CD4-positive, alpha-beta memory T cell (primary cell): Measurements from ENCODE around the gene SPAG6. TPM values are rescaled to one million over a fixed set of nuclear protein-coding genes. Genes with fewer than 3 reads are reported as not detected.

Source experiments
- CTCF ChIA-PET: fragments of 350-600 bp; sonication (Branson Sonifier 250); formaldehyde crosslinking; loops from one replicate; lab custom pipeline; 2021; ENCODE audit warnings: inconsistent platforms; ENCODE audit not compliant: partially characterized antibody; lab: Charles Lee
- POLR2A ChIA-PET: fragments of 350-600 bp; sonication (Branson Sonifier 250); formaldehyde crosslinking; loops from one replicate; lab custom pipeline; 2021; ENCODE audit not compliant: partially characterized antibody; lab: Charles Lee
- DNase-seq, 5 donors: peaks; one replicate each; pipeline versions ENCODE4 v3.0.0 to v3.0.0-alpha.2; 2020 to 2022; ENCODE audit warnings: mixed read lengths in 1 of 5
- H3K27ac ChIP-seq: one replicate; pipeline ENCODE4 v1.7.0; 2013; ENCODE audit warnings: low read depth, low read length
- H3K27me3 ChIP-seq: 2 replicates; pipeline ENCODE4 v1.7.0; 2013; ENCODE audit warnings: mild to moderate bottlenecking, low read length, moderate library complexity; ENCODE audit not compliant: insufficient read depth
- H3K36me3 ChIP-seq: 2 replicates; pipeline ENCODE4 v1.7.0; 2013; ENCODE audit warnings: mild to moderate bottlenecking, low read length, moderate library complexity; ENCODE audit not compliant: insufficient read depth
- H3K4me1 ChIP-seq: 2 replicates; pipeline ENCODE4 v1.7.0; 2013; ENCODE audit warnings: mild to moderate bottlenecking, low read length, moderate library complexity; ENCODE audit not compliant: insufficient read depth
- H3K4me3 ChIP-seq, 2 donors: one replicate each; pipeline ENCODE4 v1.7.0; 2013; ENCODE audit warnings: low read length in 2 of 2, mild to moderate bottlenecking in 1 of 2
- H3K9me3 ChIP-seq, 2 donors: one replicate each; pipeline ENCODE4 v1.7.0; 2013; ENCODE audit warnings: low read length in 2 of 2, control low read depth in 1 of 2; ENCODE audit not compliant: control insufficient read depth in 1 of 2
- H3K27ac Mint-ChIP-seq, 7 donors: one replicate each; pipeline ENCODE4 v1.8.0; 2020 to 2021; ENCODE audit warnings: mixed read lengths in 7 of 7, mild to moderate bottlenecking in 6 of 7, inconsistent platforms in 3 of 7, moderate library complexity in 3 of 7
- H3K27me3 Mint-ChIP-seq, 2 donors: one replicate each; pipeline ENCODE4 v1.8.0; 2020 to 2021; ENCODE audit warnings: mixed read lengths in 2 of 2
- H3K36me3 Mint-ChIP-seq, 2 donors: one replicate each; pipeline ENCODE4 v1.8.0; 2020 to 2021; ENCODE audit warnings: mixed read lengths in 2 of 2, inconsistent platforms in 1 of 2, mild to moderate bottlenecking in 1 of 2
- H3K4me1 Mint-ChIP-seq, 4 donors: one replicate each; pipeline ENCODE4 v1.8.0; 2020 to 2021; ENCODE audit warnings: mixed read lengths in 4 of 4, mild to moderate bottlenecking in 1 of 4
- H3K4me3 Mint-ChIP-seq, 8 donors: one replicate each; pipeline ENCODE4 v1.8.0; 2020 to 2021; ENCODE audit warnings: mixed read lengths in 8 of 8, mild to moderate bottlenecking in 7 of 8, moderate library complexity in 6 of 8, inconsistent platforms in 3 of 8
- H3K9me3 Mint-ChIP-seq, 8 donors: one replicate each; pipeline ENCODE4 v1.8.0; 2020 to 2021; ENCODE audit warnings: mixed read lengths in 8 of 8, mild to moderate bottlenecking in 5 of 8, inconsistent platforms in 3 of 8, moderate library complexity in 1 of 8
- intact Hi-C: fragments of 100-400 bp; cut with micrococcal nuclease; formaldehyde crosslinking; loops from one replicate; pipeline ENCODE4 v1.15.1; 2023
- polyA plus RNA-seq, 2 donors: library from polyadenylated mRNA; unstranded; fragments of 300-500 nt; fragmentation: Illumina TruSeq; gene quantifications; one replicate each; pipeline ENCODE4 v1.2.3, GENCODE V29; 2021
- total RNA-seq, 2 experiments: library from RNA; stranded (reverse); gene quantifications; one replicate each; pipeline ENCODE4 v1.2.3, GENCODE V29; 2021

The SPAG6 gene
- total and polyA plus RNA-seq, 4 experiments from 2014 or later: not detected

GRCh38 chr10:22338931-22339330 is 6.4 kb upstream of the SPAG6 start:
- peaks cover 42% of the 10 kb centered on the region for H3K4me1 ChIP-seq
- DNase-seq: no peak
- H3K4me3 ChIP-seq: no peak overlapping the region
- Mint-ChIP-seq H3K4me3 (peak overlapping the region in 2 of 8 donors; percentile 10 to 41), H3K36me3 (peaks cover 0 to 13% of the 10 kb centered on the region in 2 donors), H3K4me1 (peaks cover 10 to 44% (median 20%) of the 10 kb centered on the region in 4 donors), H3K27ac (peak overlapping the region in 3 of 7 donors; percentile 35 to 94 (median 57)), H3K9me3 (peaks cover 0 to 27% (median 7%) of the 10 kb centered on the region in 8 donors), H3K27me3 (peaks cover 38 to 53% of the 10 kb centered on the region in 2 donors)
- no peak overlapping the region for H3K27ac ChIP-seq
- CTCF ChIA-PET: interaction anchor here (1.1 kb wide), 1 partner anchor 24 kb away, joined by 3 read pairs; no protein-coding TSS in a partner anchor
- peaks cover 74% of the 10 kb centered on the region for H3K27me3 ChIP-seq
- H3K9me3 ChIP-seq: no peaks in the 10 kb centered on the region
- POLR2A ChIA-PET: interaction anchor here (0.9 to 1.6 kb wide), 3 partner anchors 11 to 818 kb away, joined by 3 to 4 read pairs (median 4); no protein-coding TSS in a partner anchor
- intact Hi-C loops: no loop called here
- no peaks in the 10 kb centered on the region for H3K36me3 ChIP-seq

- POLR2A ChIA-PET: interaction anchor here (0.6 to 2.3 kb wide), 17 partner anchors 8 to 1100 kb away, joined by 3 to 15 read pairs (median 4); partner anchors contain the start of gene DNAJC1
- Histone ChIP-seq H3K27me3 (peaks cover 83% of the 10 kb centered on the region), H3K9me3 (no peaks in the 10 kb centered on the region), H3K27ac (peak overlapping the region; percentile 40), H3K4me3 (peak overlapping the region in 1 of 2 donors; percentile 52), H3K4me1 (peaks cover 37% of the 10 kb centered on the region), H3K36me3 (no peaks in the 10 kb centered on the region)
- peaks cover 0 to 13% of the 10 kb centered on the region in 2 donors for H3K36me3 Mint-ChIP-seq
- H3K4me3 Mint-ChIP-seq: peak overlapping the region; percentile 87 to 97 (median 90)
- peaks cover 12 to 50% (median 25%) of the 10 kb centered on the region in 4 donors for H3K4me1 Mint-ChIP-seq
- peak overlapping the region; percentile 86 to 97 (median 93) for H3K27ac Mint-ChIP-seq
- CTCF ChIA-PET: interaction anchor here (0.6 to 1.2 kb wide), 4 partner anchors 8 to 844 kb away, joined by 3 to 4 read pairs (median 4); no protein-coding TSS in a partner anchor
- DNase-seq: no peak
- H3K27me3 Mint-ChIP-seq: peaks cover 47 to 62% of the 10 kb centered on the region in 2 donors
- peaks cover 0 to 34% (median 14%) of the 10 kb centered on the region in 8 donors for H3K9me3 Mint-ChIP-seq
- intact Hi-C loops: loop anchor here (2.0 to 5.0 kb wide), 3 partner anchors 19 to 137 kb away; partner anchors contain the start of gene BMI1
Observed at GRCh38 chr10:22339761-22340328, 5.5 kb upstream of the SPAG6 start.

GRCh38 chr10:22340329-22341189 is 4.7 kb upstream of the SPAG6 start:
- H3K27me3 Mint-ChIP-seq: peaks cover 45 to 61% of the 10 kb centered on the region in 2 donors
- ChIA-PET POLR2A (interaction anchor here (0.7 to 2.3 kb wide), 16 partner anchors 8 to 1099 kb away, joined by 3 to 15 read pairs (median 4); partner anchors contain the start of gene DNAJC1), CTCF (interaction anchor here (0.6 to 1.2 kb wide), 5 partner anchors 9 to 845 kb away, joined by 3 to 4 read pairs (median 3); partner anchors contain the start of gene COMMD3)
- Histone ChIP-seq H3K9me3 (no peaks in the 10 kb centered on the region), H3K27ac (peak overlapping the region; percentile 40), H3K36me3 (no peaks in the 10 kb centered on the region), H3K4me1 (peaks cover 30% of the 10 kb centered on the region), H3K4me3 (peak overlapping the region in 1 of 2 donors; percentile 52), H3K27me3 (peaks cover 89% of the 10 kb centered on the region)
- intact Hi-C loops: loop anchor here (2.0 to 5.0 kb wide), 3 partner anchors 20 to 137 kb away; partner anchors contain the start of gene BMI1
- H3K4me3 Mint-ChIP-seq: peak overlapping the region; percentile 87 to 97 (median 90)
- peaks cover 0 to 31% (median 12%) of the 10 kb centered on the region in 8 donors for H3K9me3 Mint-ChIP-seq
- peaks cover 9 to 45% (median 23%) of the 10 kb centered on the region in 4 donors for H3K4me1 Mint-ChIP-seq
- H3K27ac Mint-ChIP-seq: peak overlapping the region; percentile 86 to 97 (median 93)
- peaks cover 0 to 9% of the 10 kb centered on the region in 2 donors for H3K36me3 Mint-ChIP-seq
- DNase-seq: peak; percentile 70 to 77 (median 74)

- POLR2A ChIA-PET: interaction anchor here (1.1 to 2.3 kb wide), 7 partner anchors 9 to 338 kb away, joined by 3 to 15 read pairs (median 6); partner anchors contain the start of gene DNAJC1
- Histone ChIP-seq H3K36me3 (no peaks in the 10 kb centered on the region), H3K27ac (no peak overlapping the region), H3K27me3 (peaks cover 90% of the 10 kb centered on the region), H3K9me3 (no peaks in the 10 kb centered on the region), H3K4me1 (peaks cover 22% of the 10 kb centered on the region), H3K4me3 (peak overlapping the region in 1 of 2 donors; percentile 52)
- Mint-ChIP-seq H3K36me3 (peaks cover 0 to 10% of the 10 kb centered on the region in 2 donors), H3K9me3 (peaks cover 0 to 38% (median 18%) of the 10 kb centered on the region in 8 donors), H3K4me1 (peaks cover 9 to 48% (median 23%) of the 10 kb centered on the region in 4 donors), H3K27me3 (peaks cover 52 to 67% of the 10 kb centered on the region in 2 donors), H3K4me3 (peak overlapping the region; percentile 45 to 82 (median 74)), H3K27ac (peak overlapping the region in 4 of 7 donors; percentile 36 to 76 (median 64))
- CTCF ChIA-PET: interaction anchor here (1.2 kb wide), 1 partner anchor 25 kb away, joined by 3 read pairs; the partner anchor contains the start of gene COMMD3
- intact Hi-C loops: loop anchor here (2.0 to 5.0 kb wide), 3 partner anchors 21 to 136 kb away; partner anchors contain the start of gene BMI1
- peak in 2 of 5 donors; percentile 45 to 46 for DNase-seq
Observed at GRCh38 chr10:22341190-22341925, 3.9 kb upstream of the SPAG6 start.

GRCh38 chr10:22341926-22342196 is 3.4 kb upstream of the SPAG6 start:
- Histone ChIP-seq H3K9me3 (no peaks in the 10 kb centered on the region), H3K36me3 (no peaks in the 10 kb centered on the region), H3K4me1 (peaks cover 17% of the 10 kb centered on the region), H3K27ac (no peak overlapping the region), H3K27me3 (peaks cover 87% of the 10 kb centered on the region), H3K4me3 (no peak overlapping the region)
- H3K4me3 Mint-ChIP-seq: peak overlapping the region in 7 of 8 donors; percentile 9 to 82 (median 69)
- H3K27ac Mint-ChIP-seq: peak overlapping the region in 3 of 7 donors; percentile 59 to 89 (median 76)
- intact Hi-C loops: loop anchor here (2.0 to 5.0 kb wide), 3 partner anchors 21 to 135 kb away; partner anchors contain the start of gene BMI1
- peaks cover 0 to 11% of the 10 kb centered on the region in 2 donors for H3K36me3 Mint-ChIP-seq
- no peak for DNase-seq
- H3K27me3 Mint-ChIP-seq: peaks cover 55 to 68% of the 10 kb centered on the region in 2 donors
- peaks cover 9 to 47% (median 22%) of the 10 kb centered on the region in 4 donors for H3K4me1 Mint-ChIP-seq
- H3K9me3 Mint-ChIP-seq: peaks cover 0 to 38% (median 19%) of the 10 kb centered on the region in 8 donors
- CTCF ChIA-PET: interaction anchor here (1.2 kb wide), 1 partner anchor 26 kb away, joined by 3 read pairs; the partner anchor contains the start of gene COMMD3
- POLR2A ChIA-PET: interaction anchor here (2.3 kb wide), 1 partner anchor 113 kb away, joined by 15 read pairs; no protein-coding TSS in a partner anchor

GRCh38 chr10:22342421-22342820 is 2.9 kb upstream of the SPAG6 start:
- ChIA-PET POLR2A (no interaction called here), CTCF (no interaction called here)
- H3K27ac ChIP-seq: no peak overlapping the region
- H3K4me3 Mint-ChIP-seq: peak overlapping the region in 1 of 8 donors; percentile 57
- H3K9me3 ChIP-seq: no peaks in the 10 kb centered on the region
- peaks cover 54 to 70% of the 10 kb centered on the region in 2 donors for H3K27me3 Mint-ChIP-seq
- peaks cover 13% of the 10 kb centered on the region for H3K4me1 ChIP-seq
- H3K27me3 ChIP-seq: peaks cover 82% of the 10 kb centered on the region
- peak in 1 of 5 donors; percentile 27 for DNase-seq
- peaks cover 9 to 41% (median 19%) of the 10 kb centered on the region in 4 donors for H3K4me1 Mint-ChIP-seq
- peaks cover 0 to 11% of the 10 kb centered on the region in 2 donors for H3K36me3 Mint-ChIP-seq
- peaks cover 0 to 35% (median 18%) of the 10 kb centered on the region in 8 donors for H3K9me3 Mint-ChIP-seq
- no peaks in the 10 kb centered on the region for H3K36me3 ChIP-seq
- H3K4me3 ChIP-seq: no peak overlapping the region
- H3K27ac Mint-ChIP-seq: peak overlapping the region in 2 of 7 donors; percentile 76 to 88
- intact Hi-C loops: loop anchor here (5.0 kb wide), 2 partner anchors 95 to 135 kb away; no protein-coding TSS in a partner anchor
